HepG2 (cell line): ENCODE measurements around the gene MAJIN. TPM values are rescaled to one million over a fixed set of nuclear protein-coding genes. Genes with fewer than 3 reads are reported as not detected.

Experiments
- AGO1 ChIP-seq: fragments of 200-400 bp; formaldehyde crosslinking; IDR thresholded peaks from 2 replicates; pipeline ENCODE4 v1.6.1; 2017; ENCODE audit warnings: mild to moderate bottlenecking, low read depth, low read length, moderate library complexity; ENCODE audit not compliant: poor library complexity, severe bottlenecking
- ATAD3A ChIP-seq: sonication (generic); formaldehyde crosslinking; IDR thresholded peaks from 2 replicates; pipeline ENCODE4 v1.4.0; 2020; ENCODE audit warnings: missing genetic modification reagents
- GFI1 ChIP-seq: sonication (generic); formaldehyde crosslinking; IDR thresholded peaks from 2 replicates; pipeline ENCODE4 v1.5.0; 2020; ENCODE audit warnings: missing genetic modification reagents, mild to moderate bottlenecking, borderline replicate concordance
- GMEB2 ChIP-seq: IDR thresholded peaks from 2 replicates; pipeline ENCODE4 v1.6.1; 2016; ENCODE audit warnings: missing biosample characterization, missing genetic modification reagents, low read depth
- KLF6 ChIP-seq: IDR thresholded peaks from 2 replicates; pipeline ENCODE4 v1.8.0; 2016; ENCODE audit warnings: missing biosample characterization, missing genetic modification reagents
- MAF1 ChIP-seq: sonication (generic); formaldehyde crosslinking; IDR thresholded peaks from 2 replicates; pipeline ENCODE4 v1.5.0; 2020; ENCODE audit warnings: missing genetic modification reagents, borderline replicate concordance
- MLLT10 ChIP-seq: sonication (generic); formaldehyde crosslinking; IDR thresholded peaks from 2 replicates; pipeline ENCODE4 v1.4.0; 2020; ENCODE audit warnings: missing genetic modification reagents
- PHF20 ChIP-seq: sonication (generic); formaldehyde crosslinking; IDR thresholded peaks from 2 replicates; pipeline ENCODE4 v1.5.0; 2020; ENCODE audit warnings: mild to moderate bottlenecking, missing genetic modification reagents
- POLR2AphosphoS2 ChIP-seq: IDR thresholded peaks from 2 replicates; pipeline ENCODE4 v1.6.1; 2011; ENCODE audit warnings: low read depth, low read length, improper control_type of control experiment
- RARG ChIP-seq: sonication (generic); formaldehyde crosslinking; IDR thresholded peaks from 2 replicates; pipeline ENCODE4 v1.4.0; 2020; ENCODE audit warnings: low read depth, mild to moderate bottlenecking, missing genetic modification reagents
- SETDB1 ChIP-seq: sonication (generic); formaldehyde crosslinking; IDR thresholded peaks from 2 replicates; pipeline ENCODE4 v1.5.1; 2020; ENCODE audit warnings: missing genetic modification reagents, mild to moderate bottlenecking, borderline replicate concordance
- SIN3B ChIP-seq: fragments of 150-350 bp; IDR thresholded peaks from 2 replicates; pipeline ENCODE4 v1.6.1; 2014; ENCODE audit warnings: low read length
- SPEN ChIP-seq: sonication (generic); formaldehyde crosslinking; IDR thresholded peaks from 2 replicates; pipeline ENCODE4 v1.5.1; 2020; ENCODE audit warnings: low read depth, mild to moderate bottlenecking, missing genetic modification reagents
- TBX3 ChIP-seq: fragments of 450-650 bp; IDR thresholded peaks from 2 replicates; pipeline ENCODE4 v1.6.1; 2017; ENCODE audit warnings: antibody characterized with exemption, mild to moderate bottlenecking, inconsistent platforms, borderline replicate concordance
- ZNF317 ChIP-seq: sonication (generic); formaldehyde crosslinking; IDR thresholded peaks from 2 replicates; pipeline ENCODE4 v1.5.0; 2020; ENCODE audit warnings: mild to moderate bottlenecking, missing genetic modification reagents
- polyA plus RNA-seq, 8 experiments: library from polyadenylated mRNA; depleted of rRNA in 3 of 8; stranded (reverse) in 7 of 8; unstranded in 1 of 8; fragments of >200 nt; fragmentation: Illumina TruSeq in 4 of 8; extraction: Trizol in 4 of 8; gene quantifications; 2 replicates each; pipeline versions ENCODE4 v1.2.1 to v1.2.3, GENCODE V29; 2011 to 2016; ENCODE audit warnings: low read depth in 4 of 8, missing spikeins in 1 of 8, mixed read lengths in 1 of 8; ENCODE audit not compliant: insufficient read depth in 1 of 8
- total RNA-seq, 5 experiments: library from RNA; depleted of rRNA; stranded (reverse); fragments of >200 nt; fragmentation: Illumina TruSeq; extraction: Trizol; gene quantifications; 2 replicates each; pipeline ENCODE4 v1.2.3, GENCODE V29; 2016; ENCODE audit warnings: low read depth in 1 of 5
- TF ChIP-seq, protein P1 (sequence below): sonication (generic); formaldehyde crosslinking; IDR thresholded peaks from 2 replicates; pipeline ENCODE4 v1.5.0; 2020; ENCODE audit warnings: mild to moderate bottlenecking, missing genetic modification reagents, borderline replicate concordance
- TF ChIP-seq, protein P2 (sequence below): sonication (generic); formaldehyde crosslinking; IDR thresholded peaks from 2 replicates; pipeline ENCODE4 v1.8.1; 2023; ENCODE audit warnings: mild to moderate bottlenecking, missing genetic modification reagents

MAJIN gene
- total and polyA plus RNA-seq, 2 of the 13 experiments (the other 11 are each of a cell fraction or from before 2014, with no cell fraction given): not detected

- TF ChIP-seq RARG (CRISPR knock-in tag): no peak
- TF ChIP-seq ATAD3A: no peak
- TF ChIP-seq AGO1: peak; percentile 76
- TF ChIP-seq TBX3: peak; percentile 16; the same call in 1 of the 2 replicates
- peak; percentile 47; the same call in 1 of the 2 replicates for TF ChIP-seq ZNF317 (CRISPR knock-in tag)
- no peak for TF ChIP-seq SIN3B
- TF ChIP-seq, protein P1, sequence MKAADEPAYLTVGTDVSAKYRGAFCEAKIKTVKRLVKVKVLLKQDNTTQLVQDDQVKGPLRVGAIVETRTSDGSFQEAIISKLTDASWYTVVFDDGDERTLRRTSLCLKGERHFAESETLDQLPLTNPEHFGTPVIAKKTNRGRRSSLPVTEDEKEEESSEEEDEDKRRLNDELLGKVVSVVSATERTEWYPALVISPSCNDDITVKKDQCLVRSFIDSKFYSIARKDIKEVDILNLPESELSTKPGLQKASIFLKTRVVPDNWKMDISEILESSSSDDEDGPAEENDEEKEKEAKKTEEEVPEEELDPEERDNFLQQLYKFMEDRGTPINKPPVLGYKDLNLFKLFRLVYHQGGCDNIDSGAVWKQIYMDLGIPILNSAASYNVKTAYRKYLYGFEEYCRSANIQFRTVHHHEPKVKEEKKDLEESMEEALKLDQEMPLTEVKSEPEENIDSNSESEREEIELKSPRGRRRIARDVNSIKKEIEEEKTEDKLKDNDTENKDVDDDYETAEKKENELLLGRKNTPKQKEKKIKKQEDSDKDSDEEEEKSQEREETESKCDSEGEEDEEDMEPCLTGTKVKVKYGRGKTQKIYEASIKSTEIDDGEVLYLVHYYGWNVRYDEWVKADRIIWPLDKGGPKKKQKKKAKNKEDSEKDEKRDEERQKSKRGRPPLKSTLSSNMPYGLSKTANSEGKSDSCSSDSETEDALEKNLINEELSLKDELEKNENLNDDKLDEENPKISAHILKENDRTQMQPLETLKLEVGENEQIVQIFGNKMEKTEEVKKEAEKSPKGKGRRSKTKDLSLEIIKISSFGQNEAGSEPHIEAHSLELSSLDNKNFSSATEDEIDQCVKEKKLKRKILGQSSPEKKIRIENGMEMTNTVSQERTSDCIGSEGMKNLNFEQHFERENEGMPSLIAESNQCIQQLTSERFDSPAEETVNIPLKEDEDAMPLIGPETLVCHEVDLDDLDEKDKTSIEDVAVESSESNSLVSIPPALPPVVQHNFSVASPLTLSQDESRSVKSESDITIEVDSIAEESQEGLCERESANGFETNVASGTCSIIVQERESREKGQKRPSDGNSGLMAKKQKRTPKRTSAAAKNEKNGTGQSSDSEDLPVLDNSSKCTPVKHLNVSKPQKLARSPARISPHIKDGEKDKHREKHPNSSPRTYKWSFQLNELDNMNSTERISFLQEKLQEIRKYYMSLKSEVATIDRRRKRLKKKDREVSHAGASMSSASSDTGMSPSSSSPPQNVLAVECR (CRISPR knock-in tag): peak; percentile 96
- peak; percentile 63 for TF ChIP-seq PHF20
- TF ChIP-seq SETDB1: no peak
- TF ChIP-seq, protein P2, sequence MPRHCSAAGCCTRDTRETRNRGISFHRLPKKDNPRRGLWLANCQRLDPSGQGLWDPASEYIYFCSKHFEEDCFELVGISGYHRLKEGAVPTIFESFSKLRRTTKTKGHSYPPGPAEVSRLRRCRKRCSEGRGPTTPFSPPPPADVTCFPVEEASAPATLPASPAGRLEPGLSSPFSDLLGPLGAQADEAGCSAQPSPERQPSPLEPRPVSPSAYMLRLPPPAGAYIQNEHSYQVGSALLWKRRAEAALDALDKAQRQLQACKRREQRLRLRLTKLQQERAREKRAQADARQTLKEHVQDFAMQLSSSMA (CRISPR knock-in tag): no peak
- no peak for TF ChIP-seq MLLT10 (CRISPR knock-in tag)
- TF ChIP-seq SPEN (CRISPR knock-in tag): no peak
- TF ChIP-seq GFI1 (CRISPR knock-in tag): no peak
- no peak for TF ChIP-seq POLR2AphosphoS2
- TF ChIP-seq MAF1 (CRISPR knock-in tag): no peak
- peak; percentile 79 for TF ChIP-seq GMEB2
- TF ChIP-seq KLF6 (CRISPR knock-in tag): no peak; the same call in 1 of the 2 replicates
Measured at GRCh38 chr11:64923944-64924909, 47.7 kb downstream of the MAJIN start, which contains the start of gene PPP2R5B (continued).
